ENCODE data around the gene PIAS2.
"Not testable (repeated sequence)": the region's sequence is repeated elsewhere in the genome, so short reads cannot be mapped to it uniquely, and the experiment has no call there.

Gene PIAS2

DNA sequence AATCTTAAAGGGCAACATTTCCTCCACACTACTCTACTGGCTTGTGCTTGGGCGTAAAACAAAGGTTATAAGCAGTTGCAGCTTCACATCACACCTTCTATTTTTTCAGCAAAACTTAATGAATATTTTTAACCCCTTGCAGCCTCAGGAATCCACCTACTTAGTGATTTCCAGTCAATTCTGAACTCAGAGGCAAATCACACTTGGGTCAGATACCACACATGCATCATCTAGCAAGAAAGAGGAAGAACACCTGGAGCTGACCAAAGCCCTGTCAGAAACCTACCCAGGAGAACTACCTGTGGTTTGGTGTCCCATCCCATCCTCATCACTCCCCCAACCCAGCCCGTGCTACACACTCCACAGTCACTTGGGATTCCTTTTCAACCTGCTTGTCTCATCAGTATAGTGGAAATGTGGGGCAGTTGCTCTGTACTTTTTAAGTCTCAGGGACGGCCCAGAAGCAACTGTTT, 25.5 kb downstream of the PIAS2 start:
- Histone ChIP-seq H3K9me3 (replicated peaks in 1 of 11) (peaks cover 39 to 67% (median 65%) of the 10 kb centered on the region in 11 experiments), H3K4me3 (no peak overlapping the region), H3K4me2 (peak overlapping the region in 6 of 11 experiments; percentile 19 to 53 (median 34); a peak in 8 of 22 replicates)

GRCh38 chr18:46888965-46889364, 28.3 kb downstream of the PIAS2 start:
- Histone ChIP-seq H3K9ac (no peak overlapping the region), H3K27ac (no peak overlapping the region), H3K27me3 (no peaks in the 10 kb centered on the region), H3K4me2 (no peak overlapping the region), H3K4me3 (peak overlapping the region in 5 of 10 experiments; percentile 0 to 29 (median 21); a peak in 6 of 20 replicates), H3K36me3 (peaks cover 53 to 81% (median 72%) of the 10 kb centered on the region in 11 experiments), H3K4me1 (peaks cover 0 to 25% (median 13%) of the 10 kb centered on the region in 10 experiments; a peak in 15 of 20 replicates), H4K20me1 (peaks cover 0 to 57% (median 17%) of the 10 kb centered on the region in 11 experiments; a peak in 14 of 22 replicates), H3K9me3 (replicated peaks in 1 of 11) (peaks cover 43 to 66% (median 59%) of the 10 kb centered on the region in 11 experiments)
- TF ChIP-seq Cebpa-rat (IDR thresholded peaks at IDR 0.05), result no peak

More for the DNA sequence above, 25.5 kb downstream of the PIAS2 start:
- Histone ChIP-seq H3K27me3 (no peaks in the 10 kb centered on the region), H3K4me1 (peaks cover 4 to 34% (median 25%) of the 10 kb centered on the region in 10 experiments; a peak in 18 of 20 replicates), H4K20me1 (peaks cover 0 to 45% (median 17%) of the 10 kb centered on the region in 11 experiments; a peak in 13 of 22 replicates), H3K9ac (no peak overlapping the region), H3K36me3 (peaks cover 54 to 79% (median 70%) of the 10 kb centered on the region in 11 experiments), H3K27ac (no peak overlapping the region)
- no peak for TF ChIP-seq Cebpa-rat (IDR thresholded peaks at IDR 0.05)

DNA sequence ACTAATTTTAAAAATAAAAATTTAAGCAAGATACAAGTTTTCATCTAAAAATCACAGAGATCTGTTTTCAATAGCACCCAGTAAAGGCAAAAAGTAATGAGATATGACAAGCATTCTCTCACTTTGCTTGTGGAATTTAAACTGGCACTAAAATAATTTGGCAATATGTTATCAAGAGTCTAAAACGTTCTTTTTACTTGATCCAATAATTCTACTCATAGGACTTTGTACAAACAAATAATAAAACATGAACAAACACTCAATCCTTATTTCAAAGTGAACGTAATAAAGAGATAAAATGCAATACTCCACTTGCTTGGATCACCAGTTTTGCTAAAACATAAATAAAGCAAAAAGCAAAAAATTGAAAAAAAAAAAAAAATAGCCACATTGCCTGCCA, 30.4 kb downstream of the PIAS2 start:
- Histone ChIP-seq H4K20me1 (peaks cover 5 to 57% (median 15%) of the 10 kb centered on the region in 11 experiments; a peak in 16 of 22 replicates), H3K4me1 (peaks cover 0 to 6% (median 4%) of the 10 kb centered on the region in 10 experiments; a peak in 10 of 20 replicates), H3K27ac (no peak overlapping the region), H3K9ac (no peak overlapping the region), H3K27me3 (no peaks in the 10 kb centered on the region), H3K9me3 (replicated peaks in 1 of 11) (peaks cover 43 to 64% (median 57%) of the 10 kb centered on the region in 11 experiments), H3K4me3 (no peak overlapping the region), H3K4me2 (no peak overlapping the region), H3K36me3 (peaks cover 49 to 88% (median 75%) of the 10 kb centered on the region in 11 experiments)
- no peak for TF ChIP-seq Cebpa-rat (IDR thresholded peaks at IDR 0.05)

GRCh38 chr18:46883180-46883579, 34.1 kb downstream of the PIAS2 start:
- H3K36me3 ChIP-seq, result peaks cover 50 to 94% (median 72%) of the 10 kb centered on the region in 11 experiments
- H3K9ac ChIP-seq, result no peak overlapping the region
- TF ChIP-seq Cebpa-rat (IDR thresholded peaks at IDR 0.05), result no peak
- H3K4me3 ChIP-seq, result no peak overlapping the region
- peaks cover 5 to 55% (median 9%) of the 10 kb centered on the region in 11 experiments; a peak in 15 of 22 replicates for H4K20me1 ChIP-seq
- no peaks in the 10 kb centered on the region; a peak in 1 of 20 replicates for H3K4me1 ChIP-seq
- no peaks in the 10 kb centered on the region for H3K27me3 ChIP-seq
- no peak overlapping the region for H3K4me2 ChIP-seq
- H3K9me3 ChIP-seq (replicated peaks in 1 of 11), result peaks cover 46 to 67% (median 58%) of the 10 kb centered on the region in 11 experiments
- no peak overlapping the region for H3K27ac ChIP-seq

DNA sequence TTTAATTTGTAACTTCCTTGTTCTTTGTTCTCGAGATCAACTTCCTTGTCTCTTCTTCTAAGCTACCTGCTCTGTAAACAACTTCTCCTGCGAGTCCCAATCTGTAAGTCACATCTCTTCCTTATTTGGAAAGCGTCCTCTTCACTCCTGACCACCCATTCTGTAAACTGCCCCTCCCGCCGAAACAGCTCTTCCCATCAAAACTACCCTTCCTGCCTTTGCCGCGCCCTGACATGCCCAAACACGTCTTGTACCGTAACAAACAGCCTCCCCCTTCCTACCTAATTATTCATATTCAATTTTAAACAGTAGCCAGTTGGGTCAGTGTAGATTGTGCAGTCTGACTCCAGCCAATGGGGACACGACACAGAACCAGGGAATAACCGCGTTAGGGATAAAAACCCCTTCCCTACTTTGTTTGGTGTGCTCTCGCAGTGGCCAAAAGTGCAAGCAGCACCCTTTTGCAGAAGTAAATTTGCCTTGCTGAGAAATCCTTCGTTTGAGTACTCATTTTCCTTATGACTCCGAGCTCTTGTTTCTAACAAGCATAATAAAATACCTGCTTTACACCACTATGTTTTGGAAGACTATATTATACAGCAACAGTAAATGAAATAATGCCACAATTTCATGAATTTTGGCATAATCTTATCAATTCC, 39.8 kb downstream of the PIAS2 start:
- H3K27me3 ChIP-seq, result no peaks in the 10 kb centered on the region
- H3K36me3 ChIP-seq, result peaks cover 67 to 95% (median 81%) of the 10 kb centered on the region in 11 experiments
- no peak for TF ChIP-seq Cebpa-rat (IDR thresholded peaks at IDR 0.05)
- H4K20me1 ChIP-seq, result peaks cover 0 to 26% (median 0%) of the 10 kb centered on the region in 11 experiments; a peak in 6 of 22 replicates
- H3K9ac ChIP-seq, result no peak overlapping the region
- peak overlapping the region in 4 of 10 experiments; percentile 9 to 29 (median 15); a peak in 5 of 20 replicates for H3K4me3 ChIP-seq
- peak overlapping the region in 1 of 11 experiments; percentile 45; a peak in 3 of 22 replicates for H3K27ac ChIP-seq
- H3K4me1 ChIP-seq, result peaks cover 19 to 28% (median 24%) of the 10 kb centered on the region in 10 experiments
- peak overlapping the region in 3 of 11 experiments; percentile 1 to 13 (median 1); a peak in 2 of 22 replicates for H3K4me2 ChIP-seq
- H3K9me3 ChIP-seq (replicated peaks in 1 of 11), result peaks cover 82 to 94% (median 87%) of the 10 kb centered on the region in 11 experiments

DNA sequence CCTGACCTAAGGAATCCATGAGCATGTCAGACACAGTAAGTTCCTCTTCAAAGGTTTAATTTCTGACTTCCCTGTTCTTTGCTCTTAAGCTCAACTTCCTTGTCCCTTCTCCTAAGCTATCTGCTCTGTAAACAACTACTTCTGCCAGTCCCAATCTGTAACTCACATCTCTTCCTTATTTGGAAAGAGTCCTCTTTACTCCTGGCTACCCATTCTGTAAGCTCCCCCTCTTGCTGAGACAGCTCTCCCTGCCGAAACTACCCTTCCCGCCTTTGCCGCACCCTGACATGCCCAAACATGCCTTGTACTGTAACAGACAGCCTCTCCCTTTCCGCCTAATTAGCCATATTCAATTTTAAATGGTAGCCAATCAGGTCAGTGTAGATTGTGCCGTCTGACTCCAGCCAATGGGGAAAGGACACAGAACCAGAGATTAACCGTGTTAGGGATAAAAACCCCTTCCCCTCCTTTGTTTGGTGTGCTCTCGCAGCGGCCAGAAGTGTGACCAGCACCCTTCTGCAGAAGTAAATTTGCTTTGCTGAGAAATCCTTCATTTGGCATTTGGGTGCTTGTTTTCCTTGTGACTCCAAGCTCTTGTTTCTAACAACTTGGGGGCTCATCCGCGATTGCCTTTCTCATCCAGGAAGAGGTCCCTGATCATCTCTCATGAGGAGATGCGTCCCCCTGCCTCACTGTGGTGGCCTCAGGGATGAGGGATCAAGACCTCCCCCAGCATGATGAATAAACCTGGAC, 49.0 kb downstream of the PIAS2 start:
- Histone ChIP-seq H3K4me3 (peak overlapping the region in 4 of 10 experiments; percentile 3 to 29 (median 14); a peak in 7 of 20 replicates), H3K4me2 (peak overlapping the region in 3 of 11 experiments; percentile 31 to 65 (median 48); a peak in 5 of 22 replicates), H3K4me1 (peaks cover 1 to 14% (median 5%) of the 10 kb centered on the region in 10 experiments; a peak in 18 of 20 replicates), H3K27me3 (no peaks in the 10 kb centered on the region), H3K9ac (no peak overlapping the region), H3K27ac (peak overlapping the region in 2 of 11 experiments; percentile 13 to 15; a peak in 5 of 22 replicates), H3K9me3 (replicated peaks in 1 of 11) (peaks cover 53 to 95% (median 84%) of the 10 kb centered on the region in 11 experiments), H4K20me1 (peaks cover 0 to 18% (median 0%) of the 10 kb centered on the region in 11 experiments; a peak in 2 of 22 replicates), H3K36me3 (peaks cover 56 to 97% (median 80%) of the 10 kb centered on the region in 11 experiments)
- TF ChIP-seq Cebpa-rat (IDR thresholded peaks at IDR 0.05), result no peak

- peak overlapping the region in 3 of 11 experiments; percentile 31 to 65 (median 48); a peak in 5 of 22 replicates for H3K4me2 ChIP-seq
- H3K27ac ChIP-seq, result peak overlapping the region in 1 of 11 experiments; percentile 13; a peak in 4 of 22 replicates
- H3K27me3 ChIP-seq, result no peaks in the 10 kb centered on the region
- peaks cover 56 to 97% (median 80%) of the 10 kb centered on the region in 11 experiments for H3K36me3 ChIP-seq
- no peak overlapping the region for H3K9ac ChIP-seq
- H3K4me1 ChIP-seq, result peaks cover 0 to 13% (median 0%) of the 10 kb centered on the region in 10 experiments; a peak in 5 of 20 replicates
- H3K9me3 ChIP-seq (replicated peaks in 1 of 11), result peaks cover 45 to 93% (median 79%) of the 10 kb centered on the region in 11 experiments
- H3K4me3 ChIP-seq, result no peak overlapping the region
- no peak for TF ChIP-seq Cebpa-rat (IDR thresholded peaks at IDR 0.05)
- H4K20me1 ChIP-seq, result peaks cover 0 to 18% (median 0%) of the 10 kb centered on the region in 11 experiments; a peak in 2 of 22 replicates
These were observed 49.8 kb downstream of the PIAS2 start for GRCh38 chr18:46867367-46868143.

DNA sequence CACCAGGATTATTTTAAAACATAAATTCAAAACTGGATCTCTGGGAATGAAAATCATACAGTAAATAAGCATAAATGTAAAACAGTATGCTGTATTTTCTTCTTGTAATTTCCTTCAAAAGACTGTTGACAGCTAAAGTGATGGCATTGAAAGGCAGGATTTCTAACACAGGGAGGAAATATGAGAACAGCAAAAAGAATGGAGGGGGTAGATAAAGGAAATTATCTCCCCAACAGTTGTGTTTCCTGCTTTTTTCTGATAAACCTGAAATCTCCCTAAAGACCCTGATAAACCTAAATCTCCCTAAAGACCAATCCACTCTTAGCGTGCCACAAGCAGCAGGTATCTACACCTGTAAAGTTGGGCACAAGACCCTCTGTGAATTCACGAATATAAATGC, 50.8 kb downstream of the PIAS2 start:
- Histone ChIP-seq H3K4me3 (no peak overlapping the region), H3K27me3 (no peaks in the 10 kb centered on the region), H3K4me1 (peaks cover under 1 to 13% (median 2%) of the 10 kb centered on the region in 10 experiments; a peak in 13 of 20 replicates), H3K4me2 (no peak overlapping the region), H4K20me1 (peaks cover 0 to 18% (median 0%) of the 10 kb centered on the region in 11 experiments; a peak in 2 of 22 replicates), H3K9me3 (replicated peaks in 1 of 11) (peaks cover 35 to 83% (median 70%) of the 10 kb centered on the region in 11 experiments), H3K27ac (no peak overlapping the region), H3K36me3 (peaks cover 51 to 97% (median 73%) of the 10 kb centered on the region in 11 experiments), H3K9ac (no peak overlapping the region)
- no peak for TF ChIP-seq Cebpa-rat (IDR thresholded peaks at IDR 0.05)

DNA sequence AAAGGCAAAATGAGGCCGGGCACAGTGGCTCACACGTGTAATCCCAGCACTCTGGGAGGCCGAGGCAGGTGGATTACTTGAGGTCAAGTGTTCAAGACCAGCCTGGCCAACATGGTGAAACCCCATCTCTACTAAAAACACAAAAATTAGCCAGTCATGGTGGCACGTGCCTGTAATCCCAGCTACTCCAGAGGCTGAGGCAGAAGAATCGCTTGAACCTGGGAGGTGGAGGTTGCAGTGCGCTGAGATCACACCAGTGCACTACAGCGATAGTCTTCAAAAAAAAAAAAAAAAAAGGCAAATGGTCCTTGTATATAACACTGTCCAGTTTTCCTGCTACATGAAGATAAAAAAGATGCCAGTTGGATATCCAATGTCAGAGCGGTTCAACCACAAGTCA, 52.1 kb downstream of the PIAS2 start:
- H3K4me3 ChIP-seq, H3K27ac ChIP-seq, H3K9ac ChIP-seq, H3K27me3 ChIP-seq, H3K4me2 ChIP-seq: not testable (repeated sequence)
- peaks cover 0 to 26% (median 4%) of the 10 kb centered on the region in 11 experiments; a peak in 7 of 22 replicates for H4K20me1 ChIP-seq
- H3K36me3 ChIP-seq, result peaks cover 41 to 90% (median 60%) of the 10 kb centered on the region in 11 experiments
- H3K4me1 ChIP-seq, result peaks cover 13 to 23% (median 15%) of the 10 kb centered on the region in 10 experiments
- H3K9me3 ChIP-seq (replicated peaks in 1 of 11), result peaks cover 22 to 70% (median 57%) of the 10 kb centered on the region in 11 experiments

All from BLaER1 treated with 17β-estradiol and CSF1 and Interleukin-3, amounts not matched to agents 10 nM and 100 nM (cell line).